DMS153 (cell line): ENCODE results near the gene FLOT2.
"Not testable (repeated sequence)": the region's sequence is repeated elsewhere in the genome, so short reads cannot be mapped to it uniquely, and the experiment has no call there.

Experiments used
- DNase-seq: peaks from one replicate; lab custom pipeline; 2025; lab: John Stamatoyannopoulos, UW

The FLOT2 gene

DNA sequence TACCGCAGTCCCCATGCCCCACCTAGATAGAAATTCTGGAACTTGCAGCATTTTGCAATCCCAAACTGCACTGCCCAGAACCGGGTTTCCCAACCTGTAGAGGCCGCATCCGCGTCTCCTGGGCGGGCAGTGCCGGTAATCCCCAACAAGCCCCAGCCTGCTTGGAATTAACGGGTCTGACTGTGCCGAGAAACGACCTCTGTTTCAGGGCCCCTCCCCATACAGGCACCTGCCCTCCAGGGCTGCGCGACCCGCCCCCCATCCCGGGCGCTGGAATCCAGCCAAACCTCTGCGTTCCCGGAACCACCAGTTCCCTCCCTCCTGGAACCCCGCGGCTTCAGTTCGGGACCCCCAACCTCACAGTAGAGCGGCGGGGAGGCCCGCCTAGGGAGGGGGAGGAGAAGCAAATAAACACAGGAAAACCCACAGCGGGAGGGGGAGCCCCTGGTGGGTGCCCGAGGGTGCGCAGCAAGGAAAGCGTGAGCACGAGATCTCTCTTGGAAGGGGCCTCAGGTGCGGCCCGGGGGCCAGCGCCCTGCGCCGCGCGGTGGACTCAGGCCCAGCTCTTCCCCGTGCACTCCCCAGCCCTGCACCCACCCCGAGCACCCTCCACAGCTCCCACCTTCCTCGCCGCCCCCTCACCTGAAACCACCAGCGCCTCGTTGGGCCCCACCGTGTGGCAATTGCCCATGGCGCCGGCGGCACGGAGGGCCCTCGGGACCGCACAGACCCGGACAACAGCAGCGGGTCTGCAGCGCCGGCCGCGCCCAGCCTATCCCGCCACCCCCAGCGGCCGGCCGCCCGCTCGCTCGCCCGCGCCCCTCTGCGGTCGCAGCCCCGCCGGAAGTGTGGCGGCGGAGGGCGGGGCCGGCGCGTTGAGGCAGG lies at the start of gene FLOT2:
TSS of gene FLOT2 (minus strand) at position 850 of the 885 bp plus-strand sequence. CDS start at position 691, 159 bp downstream.
- peak; percentile 44 for DNase-seq

- DNase-seq, result no peak
Measured at GRCh38 chr17:28946239-28946638, 48.7 kb upstream of the FLOT2 start.

- no peak for DNase-seq
Measured at GRCh38 chr17:28944862-28945741, 47.6 kb upstream of the FLOT2 start.

DNA sequence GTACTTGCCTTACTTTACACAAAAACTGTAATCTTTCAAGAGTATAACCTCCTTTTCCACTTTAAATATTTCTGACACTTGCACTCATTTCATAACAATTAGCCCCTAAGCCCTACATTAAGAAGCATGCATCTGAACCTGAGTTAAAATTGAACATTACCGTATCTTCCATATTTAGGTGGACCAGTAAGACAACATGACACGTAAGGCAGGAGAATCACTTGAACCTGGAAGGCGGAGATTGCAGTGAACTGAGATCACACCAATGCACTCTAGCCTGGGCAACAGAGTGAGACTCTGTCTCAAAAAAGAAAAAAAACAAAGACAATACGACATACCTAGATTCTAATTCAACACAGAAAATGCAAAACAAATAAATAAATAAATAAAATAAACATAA lies 46.8 kb upstream of the FLOT2 start:
- no peak for DNase-seq

DNA sequence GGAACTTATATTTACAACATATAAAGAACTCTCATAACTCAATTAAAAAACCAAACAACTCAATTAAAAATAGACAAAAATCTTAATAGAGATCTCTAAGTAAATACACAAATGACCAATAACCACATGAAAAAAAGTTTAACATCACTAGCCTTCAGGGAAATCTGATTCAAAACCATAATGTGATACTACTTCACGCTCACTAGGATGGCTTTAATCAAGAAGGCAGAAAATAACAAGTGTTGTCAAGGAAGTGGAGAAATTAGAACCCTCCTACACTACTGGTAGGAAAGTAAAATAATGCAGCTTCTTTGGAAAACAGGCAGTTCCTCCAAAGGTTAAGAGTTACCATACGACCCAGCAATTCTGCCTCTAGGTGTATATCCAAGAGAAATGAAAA lies 45.4 kb upstream of the FLOT2 start:
- DNase-seq, result no peak

DNA sequence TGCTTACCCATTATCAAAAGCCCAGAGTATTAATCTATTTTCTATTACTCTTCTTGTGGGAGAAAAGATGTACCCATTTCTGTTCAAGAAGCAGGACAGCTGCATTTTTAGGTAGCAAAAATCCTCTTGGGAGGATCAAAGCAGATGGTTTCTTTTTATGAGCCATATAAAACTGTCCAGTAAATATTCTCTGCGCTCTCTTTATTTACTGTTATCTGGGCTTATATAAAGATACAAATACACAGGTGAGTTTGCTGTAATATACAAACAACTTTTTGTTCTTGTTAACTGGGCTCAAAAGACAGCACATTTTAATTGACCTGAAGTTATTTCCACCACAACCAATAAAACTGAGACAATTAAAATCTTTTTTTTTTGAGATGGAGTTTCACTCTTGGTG lies 43.7 kb upstream of the FLOT2 start:
- DNase-seq, result no peak

DNA sequence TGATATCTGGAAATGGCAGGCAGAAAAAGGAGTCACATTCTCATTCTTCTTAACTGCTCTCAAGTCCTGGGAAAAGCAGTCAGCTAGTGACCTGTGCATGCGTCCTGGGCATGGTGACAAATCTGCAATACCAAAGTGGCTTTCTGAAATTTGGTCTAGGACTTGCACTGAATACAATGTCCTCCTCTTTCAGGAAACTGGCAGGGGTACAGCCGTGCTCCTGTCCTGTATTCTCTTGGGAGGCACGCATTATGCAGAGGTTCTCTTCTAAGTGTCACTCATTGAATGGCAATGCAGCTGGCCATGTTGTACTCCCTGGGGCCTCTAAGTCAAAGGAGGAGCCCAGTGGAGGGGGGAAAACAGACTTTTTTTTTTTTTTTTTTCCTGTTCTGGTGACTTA lies 43.1 kb upstream of the FLOT2 start:
- peak; percentile 25 for DNase-seq

- no peak for DNase-seq
Measured at GRCh38 chr17:28940142-28940541, 42.6 kb upstream of the FLOT2 start.

DNA sequence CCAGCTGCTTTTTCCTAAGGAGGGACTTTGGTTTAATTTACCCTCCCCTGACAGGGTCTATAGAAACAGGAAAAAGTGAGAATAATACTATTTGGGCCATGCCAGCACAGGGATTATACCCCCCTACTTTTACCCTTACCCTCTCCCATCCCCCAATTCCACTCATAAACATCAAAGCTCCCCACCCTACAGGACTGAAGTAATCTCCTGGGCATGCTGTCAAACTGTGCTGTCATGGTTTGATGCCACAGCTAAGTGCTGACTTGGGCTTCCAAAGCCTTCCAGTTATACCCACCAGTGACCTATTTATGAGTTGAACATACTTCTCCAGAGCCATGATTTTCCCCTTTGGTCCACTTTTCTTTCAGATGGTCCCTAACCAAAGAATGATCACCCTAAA lies 41.0 kb upstream of the FLOT2 start:
- no peak for DNase-seq

- no peak for DNase-seq
Measured at GRCh38 chr17:28937044-28937729, 39.7 kb upstream of the FLOT2 start.

GRCh38 chr17:28935744-28936460 lies 38.4 kb upstream of the FLOT2 start:
- DNase-seq, result no peak

- DNase-seq, result not testable (repeated sequence)
Measured at GRCh38 chr17:28934508-28934907, 37.0 kb upstream of the FLOT2 start.

- DNase-seq, result no peak
Measured at GRCh38 chr17:28929787-28930186, 32.3 kb upstream of the FLOT2 start.

GRCh38 chr17:28928061-28928460 lies 30.5 kb upstream of the FLOT2 start:
- no peak for DNase-seq

GRCh38 chr17:28926786-28927185 lies 29.3 kb upstream of the FLOT2 start:
- DNase-seq, result no peak

GRCh38 chr17:28926366-28926765 lies 28.8 kb upstream of the FLOT2 start:
- no peak for DNase-seq

- DNase-seq, result peak; percentile 32
Measured at GRCh38 chr17:28925912-28926365, 28.4 kb upstream of the FLOT2 start.

GRCh38 chr17:28920201-28920600 lies 22.7 kb upstream of the FLOT2 start:
- no peak for DNase-seq

GRCh38 chr17:28918295-28918694 lies 20.8 kb upstream of the FLOT2 start:
- no peak for DNase-seq

DNA sequence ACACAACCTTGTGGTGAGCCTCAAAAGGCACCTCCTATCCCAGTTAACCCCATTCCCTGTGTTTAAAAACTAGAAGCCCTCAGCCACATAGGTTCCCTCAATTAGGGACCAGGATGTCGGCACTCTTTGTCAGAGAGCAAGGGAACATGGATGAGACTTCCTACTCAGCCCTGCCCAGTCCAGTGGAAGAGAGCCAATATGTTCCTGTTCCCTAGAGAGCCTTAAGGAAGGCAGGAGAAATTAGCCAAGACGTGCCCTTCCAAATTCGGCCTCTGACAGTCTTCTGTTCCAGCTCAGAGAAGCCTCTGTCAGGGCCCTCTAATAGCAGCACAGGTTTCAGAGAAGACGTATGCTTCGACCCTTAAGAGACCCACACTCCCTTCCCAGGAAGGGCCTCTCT lies 19.9 kb upstream of the FLOT2 start:
- DNase-seq, result no peak

DNA sequence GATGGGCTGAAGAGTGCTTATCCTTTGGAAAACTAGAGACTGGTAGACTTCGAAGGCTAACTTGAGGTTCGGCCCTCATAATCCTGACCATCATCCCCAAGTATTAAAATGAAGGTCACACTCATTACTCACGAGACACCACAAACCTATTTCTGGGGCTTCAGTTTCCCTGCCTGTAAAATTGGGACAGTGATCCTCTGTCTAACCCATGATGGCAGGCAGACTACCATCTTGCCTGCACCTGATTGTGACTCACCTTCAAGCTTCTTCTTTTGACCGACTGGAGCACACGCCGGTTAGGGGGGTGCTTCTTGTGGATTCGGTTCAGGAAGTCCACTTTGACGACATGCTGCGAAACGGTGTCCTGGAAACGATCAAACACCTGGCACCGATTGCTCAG lies 19.5 kb upstream of the FLOT2 start:
- no peak for DNase-seq
